Chondrocyte (in vitro differentiated cells): ENCODE measurements around the gene PAGE4. TPM values are rescaled to one million over a fixed set of nuclear protein-coding genes. Genes with fewer than 3 reads are reported as not detected.

Experiments used
- DNase-seq: peaks from one replicate; pipeline ENCODE4 v3.0.0; 2021; ENCODE audit warnings: mixed read lengths, low spot score
- H3K27ac Mint-ChIP-seq: one replicate; pipeline ENCODE4 v1.8.0; 2021; ENCODE audit warnings: mild to moderate bottlenecking, moderate library complexity, mixed read lengths; ENCODE audit not compliant: unreplicated experiment
- H3K27me3 Mint-ChIP-seq: 2 replicates; pipeline ENCODE4 v1.8.0; 2021; ENCODE audit warnings: low read depth, mixed read lengths
- H3K36me3 Mint-ChIP-seq: 2 replicates; pipeline ENCODE4 v1.8.0; 2021; ENCODE audit warnings: low read depth, mixed read lengths
- H3K4me1 Mint-ChIP-seq: 2 replicates; pipeline ENCODE4 v1.8.0; 2021; ENCODE audit warnings: low read depth, mild to moderate bottlenecking, mixed read lengths
- H3K4me3 Mint-ChIP-seq: one replicate; pipeline ENCODE4 v1.8.0; 2021; ENCODE audit warnings: mild to moderate bottlenecking, moderate library complexity, mixed read lengths; ENCODE audit not compliant: unreplicated experiment
- H3K9me3 Mint-ChIP-seq: 2 replicates; pipeline ENCODE4 v1.8.0; 2021; ENCODE audit warnings: low read depth, mixed read lengths
- CTCF ChIP-seq: fragments of 200-600 bp; sonication (generic); IDR thresholded peaks from 2 replicates; pipeline ENCODE4 v1.5.0; 2021; ENCODE audit warnings: antibody characterized with exemption, mild to moderate bottlenecking, moderate library complexity
- long read RNA-seq: library from polyadenylated mRNA; stranded (forward); transcript quantifications from one replicate; pipeline ENCODE4 v2.0.0, GENCODE V29; 2021
- total RNA-seq: library from RNA; stranded (reverse); gene quantifications from 3 replicates; pipeline ENCODE4 v1.2.1, GENCODE V29; 2021

The PAGE4 gene
- total RNA-seq: not detected in 3 replicates
- long read RNA-seq: 0 reads

GRCh38 chrX:49829016-49829415 lies at the start of gene PAGE4:
PAGE4 (plus strand) TSS chrX:49829303; CDS start chrX:49830429, 1,126 bp downstream.
- Mint-ChIP-seq H3K36me3 (no peaks in the 10 kb centered on the region), H3K4me1 (no peaks in the 10 kb centered on the region), H3K27me3 (peaks cover 7% of the 10 kb centered on the region), H3K4me3 (no peak within 1 kb of the TSS), H3K9me3 (no peaks in the 10 kb centered on the region), H3K27ac (no peak within 1 kb of the TSS)
- TF ChIP-seq CTCF: no peak
- DNase-seq: no peak

GRCh38 chrX:49784747-49785280 lies 44.3 kb upstream of the PAGE4 start:
- H3K36me3 Mint-ChIP-seq: no peaks in the 10 kb centered on the region
- no peaks in the 10 kb centered on the region for H3K27me3 Mint-ChIP-seq
- H3K4me1 Mint-ChIP-seq: no peaks in the 10 kb centered on the region
- DNase-seq: no peak
- H3K9me3 Mint-ChIP-seq: peaks cover 4% of the 10 kb centered on the region
- no peak for TF ChIP-seq CTCF
- H3K4me3 Mint-ChIP-seq: no peak overlapping the region
- H3K27ac Mint-ChIP-seq: no peak overlapping the region

GRCh38 chrX:49792376-49792775 lies 36.7 kb upstream of the PAGE4 start:
- H3K36me3 Mint-ChIP-seq: no peaks in the 10 kb centered on the region
- H3K27ac Mint-ChIP-seq: no peak overlapping the region
- no peaks in the 10 kb centered on the region for H3K27me3 Mint-ChIP-seq
- no peaks in the 10 kb centered on the region for H3K9me3 Mint-ChIP-seq
- DNase-seq: no peak
- TF ChIP-seq CTCF: no peak
- no peak overlapping the region for H3K4me3 Mint-ChIP-seq
- no peaks in the 10 kb centered on the region for H3K4me1 Mint-ChIP-seq

- H3K9me3 Mint-ChIP-seq: peaks cover 2% of the 10 kb centered on the region
- H3K4me3 Mint-ChIP-seq: no peak overlapping the region
- TF ChIP-seq CTCF: no peak
- no peaks in the 10 kb centered on the region for H3K4me1 Mint-ChIP-seq
- no peak overlapping the region for H3K27ac Mint-ChIP-seq
- H3K36me3 Mint-ChIP-seq: no peaks in the 10 kb centered on the region
- no peak for DNase-seq
- no peaks in the 10 kb centered on the region for H3K27me3 Mint-ChIP-seq
These were observed 35.4 kb upstream of the PAGE4 start for GRCh38 chrX:49793686-49794085.

GRCh38 chrX:49799828-49800227 lies 29.3 kb upstream of the PAGE4 start:
- H3K9me3 Mint-ChIP-seq: peaks cover 12% of the 10 kb centered on the region
- no peak for DNase-seq
- H3K4me1 Mint-ChIP-seq: no peaks in the 10 kb centered on the region
- no peak overlapping the region for H3K4me3 Mint-ChIP-seq
- no peaks in the 10 kb centered on the region for H3K27me3 Mint-ChIP-seq
- no peaks in the 10 kb centered on the region for H3K36me3 Mint-ChIP-seq
- H3K27ac Mint-ChIP-seq: no peak overlapping the region
- no peak for TF ChIP-seq CTCF
